NT2/D1 (cell line): ENCODE measurements around the gene KIR3DL3.

Source experiments
- YY1 ChIP-seq: IDR thresholded peaks from 2 replicates; pipeline ENCODE4 v1.6.1; 2011; ENCODE audit not compliant: insufficient read length, insufficient read depth
- ZNF274 ChIP-seq: IDR thresholded peaks from 2 replicates; pipeline ENCODE4 v1.6.1; 2011; ENCODE audit warnings: mild to moderate bottlenecking, low read depth, low read length

- TF ChIP-seq ZNF274 (no peak), YY1 (no peak)
Observed at GRCh38 chr19:54704928-54705327, 19.3 kb upstream of the KIR3DL3 start.
